ENCODE data around the gene HAPSTR1. TPM values are rescaled to one million over a fixed set of nuclear protein-coding genes. Genes with fewer than 3 reads are reported as not detected.

Gene HAPSTR1
- total RNA-seq, 1 experiment from 2014 or later = 85.2 TPM

DNA sequence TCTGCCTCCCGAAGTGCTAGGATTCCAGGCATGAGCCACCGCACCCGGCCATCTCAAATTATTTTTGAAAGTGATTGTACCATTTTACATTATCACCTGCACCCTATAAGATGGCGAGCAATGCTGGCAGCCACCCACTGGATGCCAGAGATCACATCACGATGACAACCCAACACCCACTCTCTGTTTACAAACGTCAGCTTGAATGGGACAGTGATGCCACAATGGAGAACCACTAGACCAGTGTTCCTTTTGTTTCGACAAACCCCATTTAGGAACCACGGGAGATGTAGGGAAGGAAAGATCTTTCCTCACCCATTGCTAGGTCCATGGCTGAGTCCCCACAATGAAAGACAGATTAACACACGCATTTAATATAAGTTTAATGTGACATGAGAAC, 20.1 kb upstream of the HAPSTR1 start:
- Histone ChIP-seq H2BK20ac (ENCODE audit: low read depth, low read length, poor library complexity, severe bottlenecking) (no peak overlapping the region), H3K18ac (ENCODE audit: insufficient read length, low read depth, low read length) (no peak overlapping the region), H2AFZ (ENCODE audit: low read length) (no peak overlapping the region), H4K91ac (ENCODE audit: insufficient read length, low read depth, low read length) (no peak overlapping the region), H2AK5ac (ENCODE audit: insufficient read length, low read length) (no peak overlapping the region), H3K4me1 (ENCODE audit: insufficient read depth, low read length) (no peaks in the 10 kb centered on the region), H2BK15ac (ENCODE audit: low read depth, low read length) (no peak overlapping the region), H2BK120ac (ENCODE audit: low read depth, low read length, poor library complexity, severe bottlenecking) (no peak overlapping the region), H3K9ac (ENCODE audit: extremely low read depth, insufficient read length, low read length) (no peak overlapping the region), H3K27ac (ENCODE audit: insufficient read length, low read depth, low read length) (no peak overlapping the region), H3K79me1 (ENCODE audit: insufficient read depth, low read depth, low read length, poor library complexity, severe bottlenecking) (no peaks in the 10 kb centered on the region), H3K23ac (ENCODE audit: insufficient read length, low read depth, low read length) (no peak overlapping the region), H3K9me3 (ENCODE audit: control insufficient read depth, low read depth, low read length) (no peaks in the 10 kb centered on the region), H3K23me2 (ENCODE audit: insufficient read length, low read depth, low read length, poor library complexity, severe bottlenecking) (no peaks in the 10 kb centered on the region), H2BK5ac (ENCODE audit: insufficient read length, low read length) (no peak overlapping the region), H3K27me3 (ENCODE audit: insufficient read depth, low read length) (no peaks in the 10 kb centered on the region), H2BK12ac (ENCODE audit: insufficient read length, low read depth, low read length) (no peak overlapping the region), H3K79me2 (ENCODE audit: insufficient read depth, low read length) (no peaks in the 10 kb centered on the region), H4K5ac (ENCODE audit: insufficient read length, low read depth, low read length) (no peak overlapping the region), H3K56ac (ENCODE audit: insufficient read length, low read depth, low read length) (no peak overlapping the region), H4K8ac (replicated peaks; ENCODE audit: insufficient read length, low read depth, low read length) (no peak overlapping the region), H4K20me1 (ENCODE audit: control insufficient read depth, insufficient read depth, insufficient read length) (no peaks in the 10 kb centered on the region), H3K4ac (ENCODE audit: low read depth, low read length) (no peak overlapping the region), H3T11ph (ENCODE audit: low read length) (no peak overlapping the region), H3K4me2 (ENCODE audit: insufficient read depth, insufficient read length, low read length) (no peak overlapping the region), H3K14ac (ENCODE audit: insufficient read depth, low read length) (no peak overlapping the region)
- Mint-ChIP-seq H3K36me3 (ENCODE audit: insufficient read depth in 1 of 3, low read depth in 3 of 3) (no peaks in the 10 kb centered on the region), H3K4me1 (peaks cover 0 to 3% of the 10 kb centered on the region in 2 experiments; a peak in 2 of 4 replicates), H3K9me3 (no peaks in the 10 kb centered on the region), H3K27me3 (ENCODE audit: low read depth) (no peaks in the 10 kb centered on the region), H3K27ac (no peak overlapping the region), H3K4me3 (no peak overlapping the region)
- no CpG with 5 or more reads among the region's 9 CpGs for WGBS (ENCODE audit: extremely low coverage, insufficient read length, low lambda C conversion rate)
- no peak for DNase-seq
- TF ChIP-seq, protein P1, sequence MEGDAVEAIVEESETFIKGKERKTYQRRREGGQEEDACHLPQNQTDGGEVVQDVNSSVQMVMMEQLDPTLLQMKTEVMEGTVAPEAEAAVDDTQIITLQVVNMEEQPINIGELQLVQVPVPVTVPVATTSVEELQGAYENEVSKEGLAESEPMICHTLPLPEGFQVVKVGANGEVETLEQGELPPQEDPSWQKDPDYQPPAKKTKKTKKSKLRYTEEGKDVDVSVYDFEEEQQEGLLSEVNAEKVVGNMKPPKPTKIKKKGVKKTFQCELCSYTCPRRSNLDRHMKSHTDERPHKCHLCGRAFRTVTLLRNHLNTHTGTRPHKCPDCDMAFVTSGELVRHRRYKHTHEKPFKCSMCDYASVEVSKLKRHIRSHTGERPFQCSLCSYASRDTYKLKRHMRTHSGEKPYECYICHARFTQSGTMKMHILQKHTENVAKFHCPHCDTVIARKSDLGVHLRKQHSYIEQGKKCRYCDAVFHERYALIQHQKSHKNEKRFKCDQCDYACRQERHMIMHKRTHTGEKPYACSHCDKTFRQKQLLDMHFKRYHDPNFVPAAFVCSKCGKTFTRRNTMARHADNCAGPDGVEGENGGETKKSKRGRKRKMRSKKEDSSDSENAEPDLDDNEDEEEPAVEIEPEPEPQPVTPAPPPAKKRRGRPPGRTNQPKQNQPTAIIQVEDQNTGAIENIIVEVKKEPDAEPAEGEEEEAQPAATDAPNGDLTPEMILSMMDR (conservative IDR thresholded peaks at IDR 0.05) = no peak

All from H9 (cell line).